Measurements from ENCODE around the gene MYBBP1A. TPM values are rescaled to one million over a fixed set of nuclear protein-coding genes. Genes with fewer than 3 reads are reported as not detected.
A peak's percentile ranks its signal among the peaks of the same experiment; 100 is the strongest.

Gene MYBBP1A
- polyA plus RNA-seq, 1 experiment: 24.1 TPM

- Histone ChIP-seq H3K4me3 (ENCODE audit: low read depth, low read length) (no peak overlapping the region), H3K27me3 (ENCODE audit: control insufficient read depth, insufficient read depth, low read length) (peaks cover 12% of the 10 kb centered on the region), H3K36me3 (ENCODE audit: control insufficient read depth, insufficient read depth, low read length) (no peaks in the 10 kb centered on the region)
- TF ChIP-seq, protein P1, sequence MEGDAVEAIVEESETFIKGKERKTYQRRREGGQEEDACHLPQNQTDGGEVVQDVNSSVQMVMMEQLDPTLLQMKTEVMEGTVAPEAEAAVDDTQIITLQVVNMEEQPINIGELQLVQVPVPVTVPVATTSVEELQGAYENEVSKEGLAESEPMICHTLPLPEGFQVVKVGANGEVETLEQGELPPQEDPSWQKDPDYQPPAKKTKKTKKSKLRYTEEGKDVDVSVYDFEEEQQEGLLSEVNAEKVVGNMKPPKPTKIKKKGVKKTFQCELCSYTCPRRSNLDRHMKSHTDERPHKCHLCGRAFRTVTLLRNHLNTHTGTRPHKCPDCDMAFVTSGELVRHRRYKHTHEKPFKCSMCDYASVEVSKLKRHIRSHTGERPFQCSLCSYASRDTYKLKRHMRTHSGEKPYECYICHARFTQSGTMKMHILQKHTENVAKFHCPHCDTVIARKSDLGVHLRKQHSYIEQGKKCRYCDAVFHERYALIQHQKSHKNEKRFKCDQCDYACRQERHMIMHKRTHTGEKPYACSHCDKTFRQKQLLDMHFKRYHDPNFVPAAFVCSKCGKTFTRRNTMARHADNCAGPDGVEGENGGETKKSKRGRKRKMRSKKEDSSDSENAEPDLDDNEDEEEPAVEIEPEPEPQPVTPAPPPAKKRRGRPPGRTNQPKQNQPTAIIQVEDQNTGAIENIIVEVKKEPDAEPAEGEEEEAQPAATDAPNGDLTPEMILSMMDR (IDR thresholded peaks at IDR 0.05; ENCODE audit: insufficient read depth, low read depth, low read length): no peak
- POLR2A ChIA-PET: no interaction called here
- CTCF ChIA-PET: no interaction called here
- no peak for DNase-seq (ENCODE audit: low read depth)
These were observed 16.9 kb upstream of the MYBBP1A start for GRCh38 chr17:4572131-4572530.

DNA sequence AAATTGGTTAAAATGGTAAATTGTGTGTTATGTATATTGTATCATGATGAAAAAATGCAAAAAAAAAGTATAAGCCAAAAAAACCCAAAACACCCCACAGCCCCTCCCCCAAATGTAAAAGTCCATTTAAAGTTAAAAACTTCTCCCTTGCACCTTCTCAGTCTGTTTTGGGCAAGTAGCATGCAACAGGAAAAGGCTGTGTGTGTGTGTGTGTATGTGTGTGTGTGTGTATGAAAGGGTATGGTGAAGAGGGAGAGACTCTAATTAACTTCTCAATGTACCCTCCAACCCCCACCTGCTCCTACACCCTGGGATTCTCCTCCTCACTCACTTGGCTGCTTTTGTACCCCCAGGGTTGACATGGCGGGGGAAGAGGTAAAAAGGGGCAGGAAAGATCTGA lies 14.4 kb upstream of the MYBBP1A start:
- TF ChIP-seq, protein P1 (IDR thresholded peaks at IDR 0.05; ENCODE audit: insufficient read depth, low read depth, low read length): no peak
- Histone ChIP-seq H3K4me3 (ENCODE audit: low read depth, low read length) (no peak overlapping the region), H3K27me3 (ENCODE audit: control insufficient read depth, insufficient read depth, low read length) (peaks cover 11% of the 10 kb centered on the region), H3K36me3 (ENCODE audit: control insufficient read depth, insufficient read depth, low read length) (no peaks in the 10 kb centered on the region)
- no peak for DNase-seq (ENCODE audit: low read depth)
- POLR2A ChIA-PET: no interaction called here
- CTCF ChIA-PET: interaction anchor here (0.6 to 6.7 kb wide), 3 partner anchors 55 to 1667 kb away, joined by 3 to 122 read pairs (median 3); no protein-coding TSS in a partner anchor

DNA sequence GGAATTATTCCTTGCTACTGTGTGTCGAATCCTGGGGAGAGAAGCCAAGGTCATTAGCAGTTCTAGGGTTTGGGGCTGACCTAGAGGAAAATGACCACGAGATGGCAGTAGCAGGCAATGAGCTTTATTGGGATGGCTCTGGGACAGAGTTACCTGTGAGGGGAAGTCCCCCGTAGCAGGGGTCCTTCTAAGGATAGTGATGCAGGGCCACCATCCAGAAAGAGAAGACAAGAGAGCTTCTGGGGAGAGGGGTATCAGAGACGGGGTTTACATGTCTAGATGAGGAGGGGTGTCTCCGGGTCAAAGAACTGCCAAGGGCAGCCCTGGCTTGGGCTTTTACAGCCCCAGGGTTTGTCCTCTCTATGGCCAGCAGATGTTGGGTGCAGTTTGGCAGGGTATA lies 11.6 kb upstream of the MYBBP1A start:
- POLR2A ChIA-PET: interaction anchor here (0.6 kb wide), 1 partner anchor 12 kb away, joined by 3 read pairs; the partner anchor contains the start of gene MYBBP1A
- CTCF ChIA-PET: interaction anchor here (0.7 to 6.7 kb wide), 32 partner anchors 10 to 334 kb away, joined by 3 to 122 read pairs (median 5); partner anchors contain the start of genes C17orf107, MYBBP1A and SMTNL2
- DNase-seq (ENCODE audit: low read depth): no peak
- Histone ChIP-seq H3K4me3 (ENCODE audit: low read depth, low read length) (no peak overlapping the region), H3K27me3 (ENCODE audit: control insufficient read depth, insufficient read depth, low read length) (peaks cover 9% of the 10 kb centered on the region), H3K36me3 (ENCODE audit: control insufficient read depth, insufficient read depth, low read length) (no peaks in the 10 kb centered on the region)
- TF ChIP-seq, protein P1 (IDR thresholded peaks at IDR 0.05; ENCODE audit: insufficient read depth, low read depth, low read length): peak; percentile 76

GRCh38 chr17:4565209-4566141 lies 10.3 kb upstream of the MYBBP1A start:
- ChIA-PET CTCF (interaction anchor here (0.5 to 6.7 kb wide), 22 partner anchors 9 to 335 kb away, joined by 3 to 122 read pairs (median 7); partner anchors contain the start of genes C17orf107 and MYBBP1A), POLR2A (no interaction called here)
- H3K36me3 ChIP-seq (ENCODE audit: control insufficient read depth, insufficient read depth, low read length): no peaks in the 10 kb centered on the region
- no peak overlapping the region for H3K4me3 ChIP-seq (ENCODE audit: low read depth, low read length)
- TF ChIP-seq, protein P1 (IDR thresholded peaks at IDR 0.05; ENCODE audit: insufficient read depth, low read depth, low read length): peak; percentile 94
- no peak for DNase-seq (ENCODE audit: low read depth)
- peaks cover 7% of the 10 kb centered on the region; the same call in 1 of the 2 replicates for H3K27me3 ChIP-seq (ENCODE audit: control insufficient read depth, insufficient read depth, low read length)
